ENCODE measurements around the gene GRM2. TPM values are rescaled to one million over a fixed set of nuclear protein-coding genes. Genes with fewer than 3 reads are reported as not detected.

Gene GRM2
- total RNA-seq, result 0.23 TPM

DNA sequence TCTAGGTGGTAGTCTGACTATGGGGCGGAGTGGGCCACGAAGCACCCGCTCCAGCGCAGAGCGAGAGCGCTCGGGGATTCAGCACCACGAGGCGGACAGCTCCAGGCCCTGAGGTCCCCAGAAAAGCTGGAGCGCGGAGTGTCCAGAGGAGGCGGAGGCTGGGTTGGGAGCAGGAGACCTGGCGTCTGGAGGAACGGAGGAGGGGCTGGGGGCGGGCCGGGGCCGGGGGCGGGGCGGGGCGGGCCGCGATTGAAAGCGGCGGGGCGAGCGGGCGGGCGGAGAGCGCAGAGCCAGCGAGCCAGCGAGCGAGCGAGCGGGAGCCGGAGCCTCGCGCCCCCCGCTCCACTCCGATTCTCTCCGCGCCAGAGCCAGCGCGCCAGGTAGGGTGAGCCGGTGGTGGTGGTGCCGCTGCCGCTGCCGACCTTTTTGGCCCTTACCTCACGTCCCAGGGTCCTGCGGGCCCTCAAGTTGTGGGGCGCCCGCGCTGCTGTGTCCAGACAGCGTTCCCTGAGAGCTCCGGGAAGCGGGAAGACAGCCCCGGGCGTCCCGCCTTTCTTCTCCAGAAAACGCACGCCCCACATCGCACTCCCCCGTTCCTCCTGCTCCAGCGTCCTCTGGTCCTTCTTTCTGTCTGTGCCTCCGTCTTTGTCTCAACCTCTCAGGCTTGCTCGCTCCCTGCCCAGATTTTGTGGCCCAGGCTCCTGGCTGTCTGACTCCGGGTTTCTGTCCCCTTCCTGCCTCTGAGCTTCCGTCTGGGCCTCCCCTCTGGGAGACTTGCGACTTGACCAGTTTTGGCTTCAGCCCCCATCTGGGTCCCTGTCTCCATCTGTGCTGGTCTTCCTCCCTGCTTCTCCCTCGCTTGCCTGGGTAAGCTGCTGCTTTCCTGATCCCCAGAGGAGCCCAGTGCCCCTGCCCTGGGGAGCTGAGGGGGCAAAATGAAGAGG, at the start of gene GRM2:
Gene GRM2, plus strand, starts transcription at position 281 of the 944 bp plus-strand sequence. CDS start 1,916 bp downstream, outside the sequence.
- DNase-seq (ENCODE audit: low spot score), result peak; percentile 75

DNA sequence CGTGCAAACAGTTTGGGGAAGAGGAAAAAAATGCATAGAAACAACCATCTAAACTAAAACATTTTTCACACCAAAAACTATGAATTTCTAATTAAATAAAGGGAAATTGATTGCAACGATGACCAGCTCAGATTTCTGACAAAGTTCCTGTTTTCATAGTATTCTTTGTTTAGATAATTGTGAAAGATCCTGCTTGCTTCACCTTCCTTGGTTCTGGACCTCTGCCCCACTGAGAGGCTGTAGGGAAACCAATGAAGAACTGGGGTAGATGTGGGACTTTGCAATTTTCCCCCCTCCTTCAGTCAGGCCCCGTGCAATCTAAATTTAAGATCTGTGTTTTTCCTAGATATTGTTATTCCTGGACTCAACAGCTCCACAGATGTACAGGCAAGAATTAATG, 49.6 kb upstream of the GRM2 start:
- DNase-seq (ENCODE audit: low spot score), result no peak

DNA sequence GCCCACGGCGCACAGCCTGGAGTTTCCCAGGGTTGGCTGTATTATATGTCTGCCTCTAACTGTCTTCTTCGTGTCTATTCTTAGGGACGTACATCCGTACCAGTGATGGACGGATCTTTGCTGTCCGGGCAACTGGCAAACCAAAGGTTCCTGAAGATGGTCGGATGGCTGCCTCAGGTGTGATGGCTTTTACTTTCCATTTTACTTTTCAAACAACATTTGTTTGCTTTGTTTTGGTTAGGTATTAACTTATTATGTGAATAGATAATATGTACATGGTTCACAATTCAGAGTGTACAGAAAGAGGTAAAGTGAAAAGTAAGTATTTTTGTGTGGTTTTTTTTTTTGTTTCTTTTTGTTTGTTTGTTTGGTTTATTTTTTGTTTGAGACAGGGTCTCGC, 46.9 kb upstream of the GRM2 start:
- no peak for DNase-seq (ENCODE audit: low spot score)

DNA sequence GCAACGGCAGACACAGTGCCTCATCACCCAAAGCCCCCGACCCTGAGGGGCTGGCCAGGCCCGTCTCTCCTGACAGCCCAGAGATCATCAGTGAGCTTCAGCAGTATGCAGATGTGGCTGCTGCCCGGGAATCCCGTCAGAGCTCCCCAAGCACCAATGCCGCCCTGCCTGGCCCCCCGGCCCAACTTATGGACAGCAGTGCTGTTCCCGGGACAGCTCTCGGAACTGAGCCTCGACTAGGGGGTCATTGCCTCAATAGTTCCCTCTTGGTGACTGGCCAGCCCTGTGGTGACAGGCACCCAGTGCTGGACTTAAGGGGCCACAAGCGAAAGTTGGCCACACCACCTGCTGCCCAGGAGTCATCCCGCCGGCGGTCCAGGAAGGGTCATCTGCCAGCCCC, 44.4 kb upstream of the GRM2 start:
- no peak for DNase-seq (ENCODE audit: low spot score)

DNA sequence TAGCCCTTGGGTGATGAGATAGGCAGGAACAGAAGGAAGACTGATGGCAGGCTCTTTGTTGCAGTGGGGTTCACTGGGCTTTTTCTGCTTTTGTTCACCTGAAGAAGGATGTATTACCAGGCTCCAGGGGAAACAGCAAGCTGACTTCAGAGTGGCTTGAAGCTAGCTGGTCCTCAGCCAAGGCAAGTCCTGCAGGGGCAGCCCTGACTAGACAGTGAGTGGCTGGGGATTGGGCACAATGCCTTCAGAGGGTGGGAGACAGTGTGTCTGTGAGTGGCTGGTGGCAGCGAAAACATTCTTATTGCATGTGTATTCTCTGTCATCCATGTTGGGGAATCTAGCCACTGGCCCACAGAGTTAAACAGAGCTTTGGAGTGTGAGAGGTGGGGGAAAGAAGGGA, 38.1 kb upstream of the GRM2 start:
- DNase-seq (ENCODE audit: low spot score), result no peak

DNA sequence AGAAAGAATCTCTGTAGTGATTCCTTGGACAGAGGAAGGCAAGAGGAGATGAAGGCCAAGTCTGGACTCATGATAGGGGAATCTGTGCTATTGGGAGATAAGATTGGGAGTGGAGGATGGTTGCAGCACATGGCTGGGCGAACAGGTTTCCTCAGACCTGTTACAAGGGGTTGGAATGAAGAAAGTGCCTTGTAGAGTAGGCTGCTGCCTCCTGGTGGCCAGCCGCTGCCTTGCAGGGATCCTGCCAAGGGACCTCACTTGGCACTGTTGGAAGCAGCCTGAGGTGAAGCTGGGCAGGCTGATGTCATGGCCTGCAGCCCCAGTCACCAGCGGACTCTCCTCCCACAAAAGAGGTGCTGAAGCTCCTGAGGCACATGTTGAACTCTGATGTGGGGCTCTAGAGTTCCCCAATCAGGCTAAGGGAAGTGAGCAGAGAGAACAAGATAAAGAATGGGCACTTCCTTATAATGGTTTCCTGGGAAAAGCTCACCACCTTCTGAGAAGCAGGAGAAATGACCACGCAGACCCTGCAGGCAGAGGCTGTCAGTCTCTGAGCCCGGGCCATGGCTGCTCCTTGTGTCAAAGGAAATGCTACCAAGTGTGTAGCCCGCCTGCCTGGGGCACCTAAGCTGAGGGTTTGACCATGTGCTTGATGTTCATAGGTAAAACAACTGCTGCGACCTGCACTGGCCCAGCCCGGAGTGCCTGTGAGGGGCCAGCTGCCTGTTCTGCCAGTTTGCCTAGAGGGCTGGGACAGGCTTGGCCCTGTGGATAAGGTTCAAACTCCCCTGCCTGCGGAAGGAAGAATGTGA, 37.4 kb upstream of the GRM2 start:
- DNase-seq (ENCODE audit: low spot score), result peak; percentile 90

DNA sequence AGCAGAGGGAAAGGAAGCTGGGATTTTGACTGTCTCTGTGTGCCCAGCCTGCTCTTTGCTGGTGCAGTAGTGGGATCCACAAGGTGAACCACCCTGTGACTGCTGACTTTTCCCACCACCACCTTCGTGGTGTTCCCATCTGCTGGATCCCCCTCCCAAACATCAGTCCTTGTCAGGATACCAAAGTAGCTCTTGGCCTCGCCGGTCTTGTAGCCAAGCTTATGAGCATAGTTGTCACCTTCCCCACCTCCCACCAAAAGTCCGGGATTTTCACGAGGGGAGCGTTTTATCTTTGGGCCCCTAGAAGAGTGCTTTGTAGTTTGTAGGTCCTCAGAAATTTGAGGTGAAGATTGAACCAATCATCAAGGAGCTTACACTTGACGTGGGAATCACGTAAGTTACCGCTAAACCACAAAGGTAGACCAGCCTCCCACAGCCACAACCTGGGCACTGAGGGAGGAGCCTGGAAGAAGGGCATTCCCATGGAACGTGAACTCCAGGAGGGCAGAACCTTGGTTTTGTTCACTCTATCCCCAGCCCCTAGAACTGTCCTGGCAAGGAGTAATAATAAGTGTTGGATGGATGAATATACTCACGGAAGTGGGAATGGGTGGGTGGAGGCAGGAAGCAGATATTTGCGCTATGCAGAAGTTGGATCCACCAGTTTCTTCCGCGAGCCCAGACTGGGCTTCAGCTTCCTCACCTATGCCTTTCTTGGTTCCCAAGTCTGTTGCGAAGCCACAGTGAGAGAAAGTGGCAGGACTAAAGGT, 36.6 kb upstream of the GRM2 start:
- DNase-seq (ENCODE audit: low spot score), result no peak

DNA sequence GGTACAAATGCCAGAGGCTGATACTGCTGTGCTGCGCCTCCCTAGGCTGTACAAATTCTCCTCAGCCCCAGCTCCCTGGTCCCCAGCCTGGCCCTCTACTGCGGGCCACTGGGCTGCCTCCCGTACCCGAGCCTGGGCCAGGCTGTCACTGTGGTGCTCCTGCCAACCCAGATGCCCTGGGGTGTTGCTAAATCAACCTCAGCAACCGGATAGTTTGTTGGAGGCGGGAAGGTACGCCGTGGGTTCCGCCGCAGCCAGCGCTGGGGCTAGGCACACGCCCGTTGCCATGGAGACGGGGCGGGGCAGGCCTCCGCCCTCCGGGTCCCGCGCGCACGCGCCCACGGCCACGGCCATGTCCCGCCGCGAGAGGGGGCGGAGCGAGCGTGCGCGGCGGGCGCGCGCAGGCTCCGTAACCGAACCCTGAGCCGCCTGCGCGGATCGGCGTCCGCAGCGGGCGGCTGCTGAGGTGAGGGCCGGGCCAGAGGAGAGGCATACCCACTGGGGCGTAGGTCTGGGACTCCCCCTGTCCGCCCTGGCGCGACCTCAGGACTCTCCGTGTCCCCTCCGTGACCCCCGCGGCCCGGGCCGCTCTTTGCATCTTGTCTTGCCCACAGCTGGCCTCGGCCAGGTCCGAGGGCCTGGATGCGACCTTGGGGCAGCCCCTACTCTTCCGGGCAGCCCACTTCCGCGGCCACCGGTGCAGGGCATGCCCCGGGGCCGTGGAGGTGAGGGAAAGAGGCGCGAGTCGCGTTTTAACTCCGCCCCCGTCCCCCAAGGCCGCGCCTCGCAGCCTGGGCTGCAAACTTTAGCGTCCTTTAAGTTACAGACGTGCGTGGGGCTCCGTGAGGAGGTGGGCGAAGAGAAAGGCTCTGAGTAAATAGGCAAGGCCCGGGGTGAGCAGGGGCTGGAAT, 35.8 kb upstream of the GRM2 start, which contains the start of gene TEX264:
Gene TEX264, plus strand, starts transcription at position 430 of the 911 bp plus-strand sequence. CDS start 3,053 bp downstream, outside the sequence.
- DNase-seq (ENCODE audit: low spot score), result peak; percentile 90

DNA sequence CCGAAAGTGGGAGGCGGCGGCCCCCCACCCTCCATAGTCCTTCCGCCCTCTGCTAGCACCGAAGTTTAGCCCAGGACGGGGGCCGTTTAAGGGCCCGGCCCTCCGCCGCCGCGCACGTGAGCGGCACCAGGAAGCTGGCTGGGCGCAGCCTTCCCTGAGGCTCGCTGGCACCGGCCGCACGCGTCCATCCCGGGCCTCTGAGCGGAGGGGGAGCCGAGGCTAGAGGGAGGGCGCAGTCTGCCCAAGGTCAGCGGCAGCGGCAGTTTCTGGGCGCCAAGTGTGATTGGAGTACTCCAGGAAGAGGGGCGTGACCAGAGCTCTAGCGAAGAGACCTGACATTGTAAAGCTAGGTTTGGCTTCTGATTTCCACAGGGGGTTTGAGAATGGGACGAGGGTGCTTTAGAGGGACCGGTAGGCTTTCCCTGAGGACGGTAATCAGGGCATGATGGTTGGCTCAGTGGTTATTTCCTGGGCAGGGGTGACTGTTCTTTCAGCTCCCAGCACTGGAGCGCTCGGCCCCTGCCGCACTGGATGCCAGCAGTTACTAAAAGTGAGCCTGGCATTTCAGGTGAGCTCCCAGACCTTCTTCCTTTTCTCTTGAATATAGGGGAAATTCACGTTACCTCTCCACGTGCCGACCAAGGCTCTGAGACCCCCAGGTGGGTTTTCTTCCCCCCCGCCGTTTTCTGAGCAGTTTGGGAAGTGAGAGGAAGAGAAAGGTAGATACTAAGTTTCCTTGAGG, 35.0 kb upstream of the GRM2 start:
- peak; percentile 73 for DNase-seq (ENCODE audit: low spot score)

DNA sequence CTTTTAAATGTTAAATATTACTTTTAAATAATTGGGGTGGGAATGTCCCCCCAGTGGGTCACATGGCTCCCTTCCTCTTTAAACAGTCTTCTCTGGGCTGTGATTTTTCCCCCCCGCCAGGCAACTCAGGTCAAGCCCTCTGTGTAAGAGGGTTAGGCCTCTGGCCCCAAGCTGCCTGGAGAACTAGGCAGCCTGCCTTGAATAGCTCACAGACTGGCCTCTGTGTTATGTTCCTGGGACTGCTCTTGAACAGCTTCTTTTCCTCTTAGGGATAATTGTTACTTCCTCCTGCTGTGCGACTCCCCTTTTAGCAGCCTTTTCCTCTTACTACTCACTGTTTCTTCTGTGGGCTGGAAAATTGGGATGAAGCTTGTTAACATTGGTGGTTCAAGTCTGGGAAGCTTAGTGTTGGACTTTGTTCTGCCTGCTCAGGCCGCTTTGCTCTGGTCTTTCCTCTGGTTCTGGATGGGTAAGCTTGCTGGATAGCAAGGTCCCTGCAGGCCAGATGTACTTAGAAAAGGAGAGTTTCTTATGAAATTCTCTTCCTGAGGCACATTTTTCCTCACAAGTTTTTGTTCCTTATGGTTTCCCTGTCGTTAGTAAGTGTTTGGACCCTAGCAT, 33.6 kb upstream of the GRM2 start:
- DNase-seq (ENCODE audit: low spot score), result no peak

DNA sequence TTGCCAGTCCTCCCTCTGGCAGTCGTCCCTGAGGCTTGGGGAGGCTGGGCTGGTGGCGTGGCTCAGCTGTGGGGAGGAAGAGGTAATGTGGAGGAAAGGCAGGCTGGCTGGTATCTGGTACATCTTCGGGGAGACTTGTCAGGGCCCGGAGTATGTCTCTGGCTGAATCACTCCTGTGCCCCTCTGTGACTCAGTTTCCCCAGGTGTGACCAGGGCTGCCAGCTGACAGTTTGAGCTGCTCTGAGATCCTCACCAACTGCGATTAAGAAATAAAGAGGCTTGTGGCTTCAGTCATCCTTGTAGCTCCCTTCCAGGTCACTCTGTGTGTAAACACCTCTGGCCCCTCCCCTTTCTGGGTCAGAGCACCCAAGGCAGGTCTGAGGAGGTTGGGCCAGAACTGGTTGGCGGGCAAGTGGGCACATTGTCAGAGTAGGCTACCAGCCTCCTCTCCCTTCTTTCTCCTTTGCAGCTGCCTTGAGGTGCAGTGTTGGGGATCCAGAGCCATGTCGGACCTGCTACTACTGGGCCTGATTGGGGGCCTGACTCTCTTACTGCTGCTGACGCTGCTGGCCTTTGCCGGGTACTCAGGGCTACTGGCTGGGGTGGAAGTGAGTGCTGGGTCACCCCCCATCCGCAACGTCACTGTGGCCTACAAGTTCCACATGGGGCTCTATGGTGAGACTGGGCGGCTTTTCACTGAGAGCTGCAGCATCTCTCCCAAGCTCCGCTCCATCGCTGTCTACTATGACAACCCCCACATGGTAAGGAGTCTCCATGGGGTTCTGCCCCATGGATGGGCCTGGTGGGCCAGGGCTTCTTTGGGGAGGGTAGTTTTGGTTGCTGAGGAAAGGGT, 32.8 kb upstream of the GRM2 start:
- DNase-seq (ENCODE audit: low spot score), result no peak

DNA sequence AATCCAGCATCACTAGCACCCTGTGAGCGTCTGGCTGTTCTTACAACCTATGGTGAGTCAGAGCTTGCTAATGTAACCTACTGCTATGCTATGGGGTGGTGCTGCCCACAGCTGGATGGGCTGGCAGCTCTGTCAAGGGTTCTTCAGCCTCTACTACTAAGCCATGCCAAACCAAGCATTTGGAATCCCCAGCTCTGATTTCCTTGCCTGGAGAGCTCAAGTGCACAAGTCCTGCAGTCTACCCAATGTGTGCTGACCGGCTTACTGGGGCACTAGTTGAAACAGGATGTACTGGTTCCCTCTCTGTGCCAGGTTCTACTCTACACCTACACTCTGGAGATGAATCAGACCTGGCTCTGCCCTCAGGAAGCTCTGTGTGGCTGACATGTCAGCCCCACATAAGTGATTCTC, 31.7 kb upstream of the GRM2 start:
- no peak for DNase-seq (ENCODE audit: low spot score)

DNA sequence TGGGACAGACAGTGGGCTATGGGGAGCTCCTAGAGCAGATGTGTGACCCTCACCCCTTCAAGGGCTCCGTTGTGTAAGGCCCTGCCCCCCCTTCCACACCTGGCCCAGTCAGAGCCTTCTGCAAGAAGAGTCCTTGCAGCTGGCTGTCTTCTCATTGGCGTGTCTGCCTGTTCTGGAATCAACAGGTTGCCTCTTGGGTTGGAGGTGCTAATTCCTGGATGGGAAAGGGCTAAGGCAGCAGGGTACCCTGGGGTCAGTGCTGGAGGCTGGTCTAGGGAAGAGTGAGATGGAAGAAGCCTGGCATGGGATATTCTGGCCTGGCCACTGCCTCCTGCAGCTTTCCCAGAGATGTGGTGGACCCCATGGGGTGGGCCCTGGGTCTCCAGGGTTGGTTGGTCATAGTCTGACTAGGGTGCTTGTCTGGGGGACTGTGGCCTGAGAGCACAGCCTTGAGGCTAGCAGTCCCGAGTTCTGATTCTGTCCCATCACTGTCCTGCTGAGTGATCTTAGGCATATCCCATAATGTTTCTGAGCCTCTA, 30.7 kb upstream of the GRM2 start:
- DNase-seq (ENCODE audit: low spot score), result no peak

DNA sequence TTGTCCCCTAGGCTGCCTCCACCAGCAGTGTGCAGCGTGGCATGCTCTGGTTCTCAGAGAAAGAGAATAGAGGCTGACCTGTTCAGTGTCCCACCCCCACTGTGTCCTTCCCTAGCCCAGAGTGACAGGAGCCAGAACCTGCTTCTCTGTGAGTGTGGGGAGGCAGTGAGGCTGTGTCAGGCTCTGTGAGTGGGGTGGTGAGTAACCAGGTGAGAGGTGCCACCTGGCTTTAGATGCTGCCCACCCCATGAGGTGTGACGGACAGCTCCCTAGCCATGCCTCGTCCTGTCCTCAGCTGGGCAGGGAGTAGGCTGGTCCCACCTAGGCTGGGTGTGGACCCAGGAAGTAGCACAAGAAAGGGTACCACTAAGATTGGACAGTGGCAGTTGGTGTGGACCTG, 29.5 kb upstream of the GRM2 start:
- DNase-seq (ENCODE audit: low spot score), result no peak

DNA sequence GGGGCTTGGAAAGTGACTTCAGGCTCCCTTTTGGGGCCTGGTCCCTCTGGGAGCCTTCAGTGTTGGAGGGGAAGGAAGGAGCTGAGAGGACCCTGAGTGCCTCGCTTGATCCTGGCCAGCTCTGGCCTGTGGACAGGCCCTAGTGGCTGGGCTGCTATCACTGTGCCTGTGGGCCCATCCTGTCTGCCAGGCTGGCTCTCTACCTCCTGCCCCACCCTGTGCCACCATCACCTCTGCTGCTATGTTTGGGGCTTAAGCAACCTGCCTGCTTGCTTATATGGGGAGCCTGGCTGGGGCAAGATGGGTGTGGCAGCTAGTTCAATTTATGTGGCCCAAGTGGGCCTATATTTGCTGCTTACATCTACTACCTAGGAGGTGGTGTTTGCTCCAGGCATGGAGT, 28.7 kb upstream of the GRM2 start:
- no peak for DNase-seq (ENCODE audit: low spot score)

DNA sequence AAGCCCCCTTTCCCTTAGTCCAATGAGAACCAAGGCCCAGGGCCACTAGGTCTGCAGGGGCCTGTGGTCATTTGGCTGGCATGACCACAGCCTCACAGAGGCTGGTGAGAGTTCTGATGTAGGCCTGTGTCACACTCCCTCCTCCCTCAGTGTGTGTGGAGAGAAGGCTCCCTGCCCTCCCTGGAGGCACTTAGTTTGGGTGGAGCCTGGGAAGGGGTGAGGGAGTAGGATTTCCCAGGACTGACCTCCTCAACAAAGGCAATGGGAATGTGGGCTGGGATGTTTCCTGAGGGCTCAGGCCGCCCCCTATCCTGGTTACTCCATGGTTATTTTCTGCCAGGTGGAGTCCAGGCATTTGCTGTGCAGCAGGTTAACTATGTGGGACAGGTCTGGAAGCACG, 28.2 kb upstream of the GRM2 start:
- no peak for DNase-seq (ENCODE audit: low spot score)

DNA sequence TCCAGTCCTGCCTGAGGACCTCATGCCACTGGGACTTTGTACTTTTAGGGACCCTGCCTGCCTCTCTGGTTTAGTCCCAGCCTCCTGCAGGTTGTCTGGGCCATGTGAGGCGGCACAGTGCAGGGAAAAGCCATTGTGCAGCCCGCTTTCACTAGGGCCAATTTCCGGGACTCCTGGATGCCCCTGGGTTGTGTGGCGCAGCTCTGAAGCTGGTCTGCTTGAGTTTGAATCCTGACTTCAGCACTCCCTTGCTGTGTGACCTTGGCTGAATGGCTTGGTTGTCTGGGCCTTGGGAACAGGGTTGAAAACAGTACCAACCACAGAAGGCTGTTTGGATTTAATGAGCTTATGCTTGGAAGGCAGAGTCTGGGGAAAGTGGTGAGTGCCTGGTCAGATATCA, 27.6 kb upstream of the GRM2 start:
- no peak for DNase-seq (ENCODE audit: low spot score)

DNA sequence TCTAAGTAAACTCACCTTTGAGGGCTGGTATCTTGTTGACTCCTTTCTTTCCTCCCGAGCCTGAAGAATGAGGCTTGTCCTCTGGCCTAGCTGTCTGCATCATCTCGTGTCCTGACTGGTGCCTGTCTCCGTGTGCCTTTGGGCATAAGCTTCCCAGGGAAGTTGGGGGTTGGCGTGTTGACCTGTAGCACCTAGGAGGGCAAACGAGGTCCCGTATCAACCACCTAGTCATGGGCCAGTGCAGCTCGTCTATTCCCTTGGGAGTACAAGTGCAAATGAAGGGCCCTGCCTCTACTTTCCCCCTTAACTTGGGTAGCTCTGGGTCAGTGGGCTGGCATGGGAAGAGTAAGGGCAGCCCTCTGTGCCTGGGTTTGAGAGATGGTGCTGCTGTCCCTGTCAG, 27.1 kb upstream of the GRM2 start:
- DNase-seq (ENCODE audit: low spot score), result no peak

Data from ureter (tissue), 1 donor.